Adrenal gland (tissue), 5 donors: ENCODE measurements around the gene EPHA4.

ENCODE experiments used
- POLR2A ChIP-seq, 2 donors: fragments of 450-650 bp; IDR thresholded peaks; one replicate each; pipeline ENCODE4 v1.6.1; 2017; ENCODE audit warnings: antibody characterized with exemption in 2 of 2, mild to moderate bottlenecking in 2 of 2, moderate library complexity in 1 of 2
- TF ChIP-seq, protein P1 (sequence below), 6 experiments: fragments of 450-650 bp in 4 of 6; fragments of 200-600 bp in 2 of 6; sonication (generic) in 1 of 6; IDR thresholded peaks; 1 replicate in 5 of 6; 2 replicates in 1 of 6; pipeline versions ENCODE4 v1.5.1 to v1.8.0; 2016 to 2021; ENCODE audit warnings: antibody characterized with exemption in 6 of 6, mild to moderate bottlenecking in 2 of 6, moderate library complexity in 1 of 6
- donor health status: DM: no; HTN: no; CAD: no.

- TF ChIP-seq, protein P1, sequence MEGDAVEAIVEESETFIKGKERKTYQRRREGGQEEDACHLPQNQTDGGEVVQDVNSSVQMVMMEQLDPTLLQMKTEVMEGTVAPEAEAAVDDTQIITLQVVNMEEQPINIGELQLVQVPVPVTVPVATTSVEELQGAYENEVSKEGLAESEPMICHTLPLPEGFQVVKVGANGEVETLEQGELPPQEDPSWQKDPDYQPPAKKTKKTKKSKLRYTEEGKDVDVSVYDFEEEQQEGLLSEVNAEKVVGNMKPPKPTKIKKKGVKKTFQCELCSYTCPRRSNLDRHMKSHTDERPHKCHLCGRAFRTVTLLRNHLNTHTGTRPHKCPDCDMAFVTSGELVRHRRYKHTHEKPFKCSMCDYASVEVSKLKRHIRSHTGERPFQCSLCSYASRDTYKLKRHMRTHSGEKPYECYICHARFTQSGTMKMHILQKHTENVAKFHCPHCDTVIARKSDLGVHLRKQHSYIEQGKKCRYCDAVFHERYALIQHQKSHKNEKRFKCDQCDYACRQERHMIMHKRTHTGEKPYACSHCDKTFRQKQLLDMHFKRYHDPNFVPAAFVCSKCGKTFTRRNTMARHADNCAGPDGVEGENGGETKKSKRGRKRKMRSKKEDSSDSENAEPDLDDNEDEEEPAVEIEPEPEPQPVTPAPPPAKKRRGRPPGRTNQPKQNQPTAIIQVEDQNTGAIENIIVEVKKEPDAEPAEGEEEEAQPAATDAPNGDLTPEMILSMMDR (IDR thresholded peaks at IDR 0.05) = no peak
- no peak for TF ChIP-seq POLR2A (IDR thresholded peaks at IDR 0.05)
Measured at GRCh38 chr2:221532641-221533040, 39.5 kb downstream of the EPHA4 start.
